CD14-positive monocyte (primary cell): ENCODE data around the gene GGA1. TPM values are rescaled to one million over a fixed set of nuclear protein-coding genes. Genes with fewer than 3 reads are reported as not detected.
A peak's percentile ranks its signal among the peaks of the same experiment; 100 is the strongest.

ENCODE experiments used
- DNase-seq, 3 donors: peaks; one replicate each; pipeline ENCODE4 v3.0.0-alpha.2; 2011 to 2022
- H2AFZ ChIP-seq: 2 replicates; pipeline ENCODE4 v1.6.0; 2012; ENCODE audit warnings: mild to moderate bottlenecking, low read depth, low read length, inconsistent platforms; ENCODE audit not compliant: insufficient read depth, poor library complexity, severe bottlenecking
- H3K27ac ChIP-seq, 2 donors: 1 replicate in 1 of 2; 2 replicates in 1 of 2; pipeline ENCODE4 v1.5.1; 2012 to 2013; ENCODE audit warnings: low read length in 2 of 2, control low read depth in 1 of 2, inconsistent platforms in 1 of 2, low read depth in 1 of 2, mild to moderate bottlenecking in 1 of 2
- H3K27me3 ChIP-seq, 2 donors: one replicate each; pipeline versions ENCODE4 v1.6.0 to v1.6.1; 2011 to 2013; ENCODE audit warnings: low read length in 2 of 2; ENCODE audit not compliant: control insufficient read depth in 2 of 2, insufficient read depth in 2 of 2
- H3K36me3 ChIP-seq, 2 donors: replicated peaks in 1 of 2; 1 replicate in 1 of 2; 2 replicates in 1 of 2; pipeline versions ENCODE4 v1.5.1 to v1.6.1; 2012 to 2013; ENCODE audit warnings: low read length in 2 of 2, control low read depth in 1 of 2, inconsistent platforms in 1 of 2, mild to moderate bottlenecking in 1 of 2; ENCODE audit not compliant: insufficient read depth in 2 of 2, control insufficient read depth in 1 of 2
- H3K4me1 ChIP-seq, 2 donors: 1 replicate in 1 of 2; 2 replicates in 1 of 2; pipeline versions ENCODE4 v1.5.1 to v1.6.1; 2012 to 2013; ENCODE audit warnings: low read length in 2 of 2, control low read depth in 1 of 2, inconsistent platforms in 1 of 2, mild to moderate bottlenecking in 1 of 2, moderate library complexity in 1 of 2; ENCODE audit not compliant: insufficient read depth in 2 of 2, control insufficient read depth in 1 of 2
- H3K4me2 ChIP-seq: replicated peaks from 2 replicates; pipeline ENCODE3; 2012; ENCODE audit warnings: low read length, moderate library complexity, mild to moderate bottlenecking; ENCODE audit not compliant: poor library complexity, severe bottlenecking; ENCODE audit errors: extremely low read depth
- H3K4me3 ChIP-seq, 3 experiments: fragments of 200-600 bp in 1 of 3; sonication (generic) in 1 of 3; replicated peaks in 1 of 3; 1 replicate in 2 of 3; 2 replicates in 1 of 3; pipeline ENCODE4 v1.5.1; 2011 to 2013; ENCODE audit warnings: low read length in 3 of 3, mild to moderate bottlenecking in 3 of 3, control low read depth in 2 of 3, low read depth in 2 of 3, inconsistent platforms in 1 of 3, moderate library complexity in 1 of 3
- H3K79me2 ChIP-seq: 2 replicates; pipeline ENCODE4 v1.6.0; 2012; ENCODE audit warnings: mild to moderate bottlenecking, control low read depth, inconsistent platforms, low read length, moderate library complexity; ENCODE audit not compliant: insufficient read depth
- H3K9ac ChIP-seq: 2 replicates; pipeline ENCODE4 v1.6.0; 2017; ENCODE audit warnings: low read length, mild to moderate bottlenecking; ENCODE audit not compliant: insufficient read depth, poor library complexity, severe bottlenecking
- H3K9me3 ChIP-seq, 2 donors: replicated peaks in 1 of 2; 1 replicate in 1 of 2; 2 replicates in 1 of 2; pipeline versions ENCODE4 v1.5.1 to v1.6.1; 2012 to 2013; ENCODE audit warnings: low read length in 2 of 2, control low read depth in 1 of 2; ENCODE audit not compliant: control insufficient read depth in 1 of 2, insufficient read depth in 1 of 2
- H4K20me1 ChIP-seq: 2 replicates; pipeline ENCODE4 v1.6.0; 2012; ENCODE audit warnings: mild to moderate bottlenecking, low read length, control low read depth, moderate library complexity; ENCODE audit not compliant: insufficient read depth
- H3K27ac Mint-ChIP-seq, 7 donors: one replicate each; pipeline ENCODE4 v1.8.0; 2020; ENCODE audit warnings: mild to moderate bottlenecking in 7 of 7, mixed read lengths in 7 of 7, moderate library complexity in 6 of 7, inconsistent platforms in 2 of 7
- H3K27me3 Mint-ChIP-seq, 3 donors: one replicate each; pipeline ENCODE4 v1.8.0; 2021 to 2022; ENCODE audit warnings: low read depth in 3 of 3, mild to moderate bottlenecking in 3 of 3, mixed read lengths in 3 of 3, moderate library complexity in 3 of 3, inconsistent platforms in 1 of 3
- H3K36me3 Mint-ChIP-seq, 2 donors: one replicate each; pipeline ENCODE4 v1.8.0; 2020; ENCODE audit warnings: mixed read lengths in 2 of 2, inconsistent platforms in 1 of 2, mild to moderate bottlenecking in 1 of 2
- H3K4me1 Mint-ChIP-seq: one replicate; pipeline ENCODE4 v1.8.0; 2020; ENCODE audit warnings: mild to moderate bottlenecking, mixed read lengths
- H3K4me3 Mint-ChIP-seq, 2 donors: one replicate each; pipeline ENCODE4 v1.8.0; 2020; ENCODE audit warnings: mild to moderate bottlenecking in 2 of 2, mixed read lengths in 2 of 2, moderate library complexity in 1 of 2
- H3K9me3 Mint-ChIP-seq, 7 donors: one replicate each; pipeline ENCODE4 v1.8.0; 2020 to 2022; ENCODE audit warnings: mixed read lengths in 7 of 7, mild to moderate bottlenecking in 6 of 7, moderate library complexity in 6 of 7, inconsistent platforms in 2 of 7
- WGBS: methylation state at CpG from one replicate; pipeline ENCODE4 v1.1.5; 2013; ENCODE audit warnings: missing lambda C conversion rate; ENCODE audit not compliant: insufficient coverage; 5-methylcytosine and 5-hydroxymethylcytosine counted together
- intact Hi-C, 2 donors: fragments of 100-400 bp; cut with micrococcal nuclease; formaldehyde crosslinking; loops; one replicate each; pipeline versions ENCODE4 v1.15.0 to v1.15.1; 2023
- polyA plus RNA-seq, 3 donors: library from polyadenylated mRNA; depleted of rRNA in 1 of 3; unstranded in 2 of 3; stranded (reverse) in 1 of 3; fragments of 300-500 nt in 2 of 3; fragments of >200 nt in 1 of 3; fragmentation: Illumina TruSeq in 2 of 3; gene quantifications; 1 replicate in 2 of 3; 2 replicates in 1 of 3; pipeline ENCODE4 v1.2.3, GENCODE V29; 2012 to 2021
- TF ChIP-seq, protein P1 (sequence below): fragments of 200-600 bp; IDR thresholded peaks from one replicate; pipeline ENCODE4 v1.8.0; 2022; ENCODE audit warnings: antibody characterized with exemption, mild to moderate bottlenecking

Gene GGA1
- polyA plus RNA-seq, 3 donors = 19.8 to 91.0 (median 24.8) TPM

GRCh38 chr22:37604074-37604473 lies 4.6 kb upstream of the GGA1 start:
- 100% methylated on average over 3 of the region's 6 CpGs for WGBS
- no peak overlapping the region for H3K27ac Mint-ChIP-seq
- Histone ChIP-seq H3K9me3 (no peaks in the 10 kb centered on the region), H4K20me1 (no peaks in the 10 kb centered on the region), H3K27ac (no peak overlapping the region), H3K4me3 (no peak overlapping the region), H3K9ac (no peak overlapping the region), H3K27me3 (no peaks in the 10 kb centered on the region), H3K4me1 (peaks cover 18 to 21% of the 10 kb centered on the region in 2 donors), H3K36me3 (no peaks in the 10 kb centered on the region), H3K4me2 (no peak overlapping the region), H3K79me2 (peaks cover 3% of the 10 kb centered on the region), H2AFZ (no peak overlapping the region)
- peaks cover 7 to 15% (median 13%) of the 10 kb centered on the region in 3 donors for H3K27me3 Mint-ChIP-seq
- TF ChIP-seq, protein P1, sequence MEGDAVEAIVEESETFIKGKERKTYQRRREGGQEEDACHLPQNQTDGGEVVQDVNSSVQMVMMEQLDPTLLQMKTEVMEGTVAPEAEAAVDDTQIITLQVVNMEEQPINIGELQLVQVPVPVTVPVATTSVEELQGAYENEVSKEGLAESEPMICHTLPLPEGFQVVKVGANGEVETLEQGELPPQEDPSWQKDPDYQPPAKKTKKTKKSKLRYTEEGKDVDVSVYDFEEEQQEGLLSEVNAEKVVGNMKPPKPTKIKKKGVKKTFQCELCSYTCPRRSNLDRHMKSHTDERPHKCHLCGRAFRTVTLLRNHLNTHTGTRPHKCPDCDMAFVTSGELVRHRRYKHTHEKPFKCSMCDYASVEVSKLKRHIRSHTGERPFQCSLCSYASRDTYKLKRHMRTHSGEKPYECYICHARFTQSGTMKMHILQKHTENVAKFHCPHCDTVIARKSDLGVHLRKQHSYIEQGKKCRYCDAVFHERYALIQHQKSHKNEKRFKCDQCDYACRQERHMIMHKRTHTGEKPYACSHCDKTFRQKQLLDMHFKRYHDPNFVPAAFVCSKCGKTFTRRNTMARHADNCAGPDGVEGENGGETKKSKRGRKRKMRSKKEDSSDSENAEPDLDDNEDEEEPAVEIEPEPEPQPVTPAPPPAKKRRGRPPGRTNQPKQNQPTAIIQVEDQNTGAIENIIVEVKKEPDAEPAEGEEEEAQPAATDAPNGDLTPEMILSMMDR = no peak
- H3K4me1 Mint-ChIP-seq = peaks cover 36% of the 10 kb centered on the region
- H3K9me3 Mint-ChIP-seq = no peaks in the 10 kb centered on the region
- no peak for DNase-seq
- H3K36me3 Mint-ChIP-seq = no peaks in the 10 kb centered on the region
- intact Hi-C loops = no loop called here
- H3K4me3 Mint-ChIP-seq = no peak overlapping the region

DNA sequence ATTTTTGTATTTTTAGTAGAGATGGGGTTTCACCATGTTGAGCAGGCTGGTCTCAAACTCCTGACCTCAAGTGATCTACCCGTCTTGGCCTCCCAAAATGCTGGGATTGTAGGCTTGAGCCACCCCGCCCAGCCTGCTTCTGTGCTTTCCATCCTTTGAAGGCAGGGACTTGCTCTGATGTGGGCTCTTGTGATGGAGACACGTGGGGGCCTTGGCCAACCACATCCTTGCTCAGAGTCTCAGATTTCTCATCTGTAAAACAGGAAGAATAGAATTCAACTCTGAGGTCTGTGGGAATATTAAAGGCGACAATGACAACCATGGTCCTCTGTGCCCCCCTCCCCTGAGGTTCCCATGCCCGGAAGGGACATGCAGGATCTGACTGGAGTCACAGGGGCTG lies 3.8 kb upstream of the GGA1 start:
- 41% methylated on average over 3 of the region's 5 CpGs for WGBS
- Mint-ChIP-seq H3K4me3 (no peak overlapping the region), H3K4me1 (peaks cover 41% of the 10 kb centered on the region), H3K27ac (peak overlapping the region in 1 of 7 donors; percentile 40), H3K36me3 (no peaks in the 10 kb centered on the region), H3K27me3 (peaks cover 7 to 15% (median 15%) of the 10 kb centered on the region in 3 donors), H3K9me3 (no peaks in the 10 kb centered on the region)
- Histone ChIP-seq H3K4me1 (peaks cover 23 to 26% of the 10 kb centered on the region in 2 donors), H3K4me3 (no peak overlapping the region), H2AFZ (no peak overlapping the region), H3K4me2 (no peak overlapping the region), H3K9ac (no peak overlapping the region), H3K27ac (no peak overlapping the region), H3K79me2 (peaks cover 11% of the 10 kb centered on the region), H3K27me3 (no peaks in the 10 kb centered on the region), H4K20me1 (no peaks in the 10 kb centered on the region), H3K9me3 (no peaks in the 10 kb centered on the region), H3K36me3 (no peaks in the 10 kb centered on the region)
- TF ChIP-seq, protein P1 = no peak
- peak in 1 of 3 donors; percentile 41 for DNase-seq
- intact Hi-C loops = loop anchor here in 1 of 2 donors (5.0 kb wide), 1 partner anchor 37 kb away; no protein-coding TSS in a partner anchor
